ENCODE data around the gene SCYL3. TPM values are rescaled to one million over a fixed set of nuclear protein-coding genes. Genes with fewer than 3 reads are reported as not detected.
A peak's percentile ranks its signal among the peaks of the same experiment; 100 is the strongest.
"Not testable (repeated sequence)": the region's sequence is repeated elsewhere in the genome, so short reads cannot be mapped to it uniquely, and the experiment has no call there.

Gene SCYL3
- total RNA-seq, 6 experiments from 2014 or later, result 4.4 to 5.2 (median 4.7) TPM

- peak overlapping the region; percentile 11 for H3K4me3 Mint-ChIP-seq
- H3K27ac Mint-ChIP-seq, result peak overlapping the region; percentile 73
- H3K4me1 Mint-ChIP-seq (ENCODE audit: low read depth), result peaks cover 55% of the 10 kb centered on the region
- peaks cover 69% of the 10 kb centered on the region for H3K36me3 Mint-ChIP-seq (ENCODE audit: low read depth)
- DNase-seq, result peak; percentile 86
- H3K9me3 Mint-ChIP-seq, result peaks cover 19% of the 10 kb centered on the region
- no peaks in the 10 kb centered on the region for H3K27me3 Mint-ChIP-seq (ENCODE audit: insufficient read depth)
- no peak for TF ChIP-seq CTCF (IDR thresholded peaks at IDR 0.05)
Observed at GRCh38 chr1:169874229-169874628, 19.5 kb downstream of the SCYL3 start.

GRCh38 chr1:169873582-169874199, 20.0 kb downstream of the SCYL3 start:
- peak overlapping the region; percentile 11 for H3K4me3 Mint-ChIP-seq
- H3K9me3 Mint-ChIP-seq, result peaks cover 19% of the 10 kb centered on the region
- no peaks in the 10 kb centered on the region for H3K27me3 Mint-ChIP-seq (ENCODE audit: insufficient read depth)
- H3K36me3 Mint-ChIP-seq (ENCODE audit: low read depth), result peaks cover 69% of the 10 kb centered on the region
- H3K27ac Mint-ChIP-seq, result peak overlapping the region; percentile 73
- peak; percentile 6 for DNase-seq
- peaks cover 50% of the 10 kb centered on the region for H3K4me1 Mint-ChIP-seq (ENCODE audit: low read depth)
- no peak for TF ChIP-seq CTCF (IDR thresholded peaks at IDR 0.05)

GRCh38 chr1:169872906-169873305, 20.8 kb downstream of the SCYL3 start:
- Mint-ChIP-seq H3K27me3 (ENCODE audit: insufficient read depth) (no peaks in the 10 kb centered on the region), H3K9me3 (peaks cover 19% of the 10 kb centered on the region), H3K4me1 (ENCODE audit: low read depth) (peaks cover 48% of the 10 kb centered on the region), H3K4me3 (no peak overlapping the region; the same call in 1 of the 2 replicates), H3K27ac (peak overlapping the region; percentile 73; the same call in 1 of the 2 replicates), H3K36me3 (ENCODE audit: low read depth) (peaks cover 74% of the 10 kb centered on the region)
- TF ChIP-seq CTCF (IDR thresholded peaks at IDR 0.05), result no peak
- DNase-seq, result no peak

GRCh38 chr1:169871988-169872387, 21.7 kb downstream of the SCYL3 start:
- H3K4me3 Mint-ChIP-seq; H3K27ac Mint-ChIP-seq; H3K27me3 Mint-ChIP-seq (ENCODE audit: insufficient read depth); DNase-seq: not testable (repeated sequence)
- peaks cover 19% of the 10 kb centered on the region for H3K9me3 Mint-ChIP-seq
- peaks cover 50% of the 10 kb centered on the region for H3K4me1 Mint-ChIP-seq (ENCODE audit: low read depth)
- peaks cover 74% of the 10 kb centered on the region for H3K36me3 Mint-ChIP-seq (ENCODE audit: low read depth)

GRCh38 chr1:169869426-169869825, 24.3 kb downstream of the SCYL3 start:
- no peak for DNase-seq
- Mint-ChIP-seq H3K4me3 (no peak overlapping the region), H3K36me3 (ENCODE audit: low read depth) (peaks cover 76% of the 10 kb centered on the region), H3K4me1 (ENCODE audit: low read depth) (peaks cover 43% of the 10 kb centered on the region), H3K27ac (no peak overlapping the region), H3K27me3 (ENCODE audit: insufficient read depth) (peaks cover 2% of the 10 kb centered on the region; the same call in 1 of the 2 replicates), H3K9me3 (peaks cover 19% of the 10 kb centered on the region)
- no peak for TF ChIP-seq CTCF (IDR thresholded peaks at IDR 0.05)

- TF ChIP-seq CTCF (IDR thresholded peaks at IDR 0.05), result no peak
- no peak overlapping the region for H3K4me3 Mint-ChIP-seq
- H3K4me1 Mint-ChIP-seq (ENCODE audit: low read depth), result peaks cover 43% of the 10 kb centered on the region
- H3K9me3 Mint-ChIP-seq, result peaks cover 19% of the 10 kb centered on the region
- H3K36me3 Mint-ChIP-seq (ENCODE audit: low read depth), result peaks cover 79% of the 10 kb centered on the region
- H3K27ac Mint-ChIP-seq, result no peak overlapping the region
- DNase-seq, result no peak
- H3K27me3 Mint-ChIP-seq (ENCODE audit: insufficient read depth), result peaks cover 2% of the 10 kb centered on the region; the same call in 1 of the 2 replicates
Observed at GRCh38 chr1:169868978-169869377, 24.7 kb downstream of the SCYL3 start.

All from HFFc6 (cell line).